Heart left ventricle (tissue), 13 donors: ENCODE data around the gene PCSK5.

Experiments
- CTCF ChIP-seq, 12 donors: fragments of 200-600 bp; sonication (generic) in 4 of 12; IDR thresholded peaks; one replicate each; pipeline versions ENCODE4 v1.5.0 to v1.8.0; 2018 to 2022; ENCODE audit warnings: antibody characterized with exemption in 12 of 12, mild to moderate bottlenecking in 5 of 12
- POLR2A ChIP-seq, 2 donors: fragments of 450-650 bp; IDR thresholded peaks; one replicate each; pipeline ENCODE4 v1.6.1; 2017; ENCODE audit warnings: antibody characterized with exemption in 2 of 2, mild to moderate bottlenecking in 2 of 2, moderate library complexity in 2 of 2
- donor health status: ischemic (EF 13 %, LVEDD 7.1; RV severe dilation, severe dysfunction).
- donor health status: DM: no; HTN: yes; CAD: no.
- donor health status: DM: no; HTN: no; CAD: no.
- donor health status: ischemic (EF 25% LVEDD 6.9; RV normal size, moderate dysfunction).
- donor health status: ischemic (EF 25% LVEDD 5.7; RV mildly dilated, moderate dysfunction).
- donor health status: ischemic (EF 35%, LVEDD 5.7; RV mildly dilated, moderate dysfunction).
- donor health status: nonischemic (EF 11% LVEDD 7.7; RV severe dilation, severe dysfunction).
- donor health status: DM: yes; HTN: yes; CAD: no.
- donor health status: PGD.
- donor health status: ischemic (EF 29% LVEDD 5.4; RV normal size, mild dysfunction).
- donor health status: nonischemic (EF 23%, LVEDD 6.1; RV moderate dilation, normal function).

DNA sequence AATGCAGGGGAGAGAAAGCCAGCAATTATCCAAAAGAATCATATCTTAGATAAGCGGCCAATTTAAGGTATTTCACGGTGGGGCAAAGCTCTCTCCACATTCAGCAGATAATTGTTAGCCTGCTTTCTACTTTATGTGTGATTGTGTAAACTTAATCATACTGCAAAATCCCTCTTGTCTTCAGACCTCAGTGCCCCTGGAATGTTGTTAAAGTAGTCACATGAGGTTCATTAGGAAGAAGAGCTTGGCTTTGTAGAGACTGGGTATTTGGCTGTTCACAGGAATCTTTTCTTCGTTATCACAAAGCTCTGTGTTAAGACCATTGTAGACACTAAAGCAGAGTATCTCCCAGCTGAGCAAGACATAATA lies 376.8 kb downstream of the PCSK5 start:
- no peak for TF ChIP-seq CTCF (IDR thresholded peaks at IDR 0.05)
- TF ChIP-seq POLR2A (IDR thresholded peaks at IDR 0.05) = no peak
